Spinal cord (tissue), 10 donors: ENCODE measurements around the gene GPBAR1. TPM values are rescaled to one million over a fixed set of nuclear protein-coding genes. Genes with fewer than 3 reads are reported as not detected.

Experiments used
- DNase-seq, 6 donors: peaks; one replicate each; pipeline versions ENCODE4 v3.0.0 to v3.0.0-alpha.2; 2013 to 2015; ENCODE audit warnings: low spot score in 6 of 6, low read depth in 4 of 6
- H3K27ac ChIP-seq: one replicate; pipeline ENCODE4 v1.5.1; 2013; ENCODE audit warnings: low read depth, low read length, control low read depth
- H3K27me3 ChIP-seq: one replicate; pipeline ENCODE4 v1.6.1; 2013; ENCODE audit warnings: low read length; ENCODE audit not compliant: control insufficient read depth, insufficient read depth
- H3K36me3 ChIP-seq: one replicate; pipeline ENCODE4 v1.6.1; 2013; ENCODE audit warnings: low read length; ENCODE audit not compliant: control insufficient read depth, insufficient read depth
- H3K4me1 ChIP-seq: one replicate; pipeline ENCODE4 v1.6.1; 2013; ENCODE audit warnings: low read length; ENCODE audit not compliant: control insufficient read depth, insufficient read depth
- H3K4me3 ChIP-seq: one replicate; pipeline ENCODE4 v1.5.1; 2013; ENCODE audit warnings: low read depth, low read length, control low read depth
- H3K9me3 ChIP-seq: one replicate; pipeline ENCODE4 v1.6.1; 2013; ENCODE audit warnings: low read length; ENCODE audit not compliant: control insufficient read depth, insufficient read depth
- WGBS: methylation state at CpG from one replicate; pipeline ENCODE4 v1.1.5; 2013; ENCODE audit warnings: missing lambda C conversion rate; ENCODE audit not compliant: insufficient coverage; 5-methylcytosine and 5-hydroxymethylcytosine counted together
- long read RNA-seq, 4 donors: transcript quantifications; one replicate each; lab custom pipeline, GENCODE V29; 2026
- polyA plus RNA-seq, 2 donors: library from polyadenylated mRNA; unstranded; fragments of 120-200 nt; gene quantifications; one replicate each; pipeline ENCODE4 v1.2.1, GENCODE V29; 2013; ENCODE audit not compliant: insufficient read length in 2 of 2
- total RNA-seq, 2 donors: library from RNA; depleted of rRNA in 1 of 2; stranded (reverse); fragments of 120-200 nt in 1 of 2; fragments of >200 nt in 1 of 2; gene quantifications; one replicate each; pipeline versions ENCODE4 v1.2.3 to v1.2.4, GENCODE V29; 2013 to 2014
- donor health status: healthy.

Gene GPBAR1
- total RNA-seq: under 1 TPM; 0.30 to 0.44 TPM
- polyA plus RNA-seq: under 1 TPM; 0.36 to 0.74 TPM
- long read RNA-seq, donor 1: 0 reads
- long read RNA-seq, donor 2: 0 reads
- long read RNA-seq, donor 3: 0 reads
- long read RNA-seq, donor 4, partial matches to known transcripts: 0 of 3 reads
- long read RNA-seq, donor 4, other reads (novel, unspliced or antisense): 0 of 3 reads

GRCh38 chr2:218260742-218261422 is at the start of gene GPBAR1:
Gene GPBAR1 (plus strand): TSS chr2:218261015. CDS start chr2:218262725, 1,710 bp downstream.
- peaks cover 50% of the 10 kb centered on the region for H3K36me3 ChIP-seq

GRCh38 chr2:218214116-218214515 is 46.7 kb upstream of the GPBAR1 start:
- Histone ChIP-seq H3K4me3 (no peak overlapping the region), H3K9me3 (no peaks in the 10 kb centered on the region), H3K36me3 (peaks cover 3% of the 10 kb centered on the region), H3K27me3 (no peaks in the 10 kb centered on the region), H3K4me1 (peaks cover 9% of the 10 kb centered on the region), H3K27ac (no peak overlapping the region)
- DNase-seq: no peak
- 80% methylated on average over 1 of the region's 1 CpG for WGBS

More at GRCh38 chr2:218260742-218261422, at the start of gene GPBAR1:
- no peaks in the 10 kb centered on the region for H3K27me3 ChIP-seq
- H3K27ac ChIP-seq: peak within 1 kb of the TSS; percentile 10
- DNase-seq: no peak
- no peaks in the 10 kb centered on the region for H3K9me3 ChIP-seq
- H3K4me3 ChIP-seq: no peak within 1 kb of the TSS
- H3K4me1 ChIP-seq: peaks cover 22% of the 10 kb centered on the region
- WGBS: 55% methylated on average over 6 of the region's 10 CpGs

GRCh38 chr2:218216336-218216673 is 44.5 kb upstream of the GPBAR1 start:
- Histone ChIP-seq H3K36me3 (peaks cover 3% of the 10 kb centered on the region), H3K4me3 (peak overlapping the region; percentile 92), H3K27ac (peak overlapping the region; percentile 93), H3K4me1 (peaks cover 18% of the 10 kb centered on the region), H3K9me3 (no peaks in the 10 kb centered on the region), H3K27me3 (no peaks in the 10 kb centered on the region)
- no peak for DNase-seq
- WGBS: 70% methylated on average over 4 of the region's 9 CpGs

GRCh38 chr2:218216674-218217359 is 44.0 kb upstream of the GPBAR1 start, which contains the start of gene ARPC2:
Gene ARPC2 (plus strand): TSS chr2:218217189. CDS start chr2:218217471, 282 bp downstream.
- DNase-seq: peak; percentile 90 to 99 (median 94)
- peaks cover 19% of the 10 kb centered on the region for H3K4me1 ChIP-seq
- WGBS: 0% methylated on average over 45 of the region's 60 CpGs
- no peaks in the 10 kb centered on the region for H3K27me3 ChIP-seq
- H3K4me3 ChIP-seq: peak within 1 kb of the TSS; percentile 92
- H3K9me3 ChIP-seq: no peaks in the 10 kb centered on the region
- H3K27ac ChIP-seq: peak within 1 kb of the TSS; percentile 93
- H3K36me3 ChIP-seq: peaks cover 3% of the 10 kb centered on the region

- peak overlapping the region; percentile 92 for H3K4me3 ChIP-seq
- DNase-seq: peak in 2 of 6 donors; percentile 57 to 67
- under 1% methylated on average over 39 of the region's 47 CpGs for WGBS
- H3K36me3 ChIP-seq: peaks cover 3% of the 10 kb centered on the region
- peaks cover 19% of the 10 kb centered on the region for H3K4me1 ChIP-seq
- peak overlapping the region; percentile 88 for H3K27ac ChIP-seq
- H3K27me3 ChIP-seq: no peaks in the 10 kb centered on the region
- no peaks in the 10 kb centered on the region for H3K9me3 ChIP-seq
These were observed 43.2 kb upstream of the GPBAR1 start for GRCh38 chr2:218217360-218218267.

GRCh38 chr2:218218268-218219185 is 42.3 kb upstream of the GPBAR1 start:
- H3K4me1 ChIP-seq: peaks cover 19% of the 10 kb centered on the region
- peak in 1 of 6 donors; percentile 70 for DNase-seq
- 0% methylated on average over 1 of the region's 4 CpGs for WGBS
- peak overlapping the region; percentile 88 for H3K27ac ChIP-seq
- peak overlapping the region; percentile 92 for H3K4me3 ChIP-seq
- peaks cover 3% of the 10 kb centered on the region for H3K36me3 ChIP-seq
- H3K27me3 ChIP-seq: no peaks in the 10 kb centered on the region
- H3K9me3 ChIP-seq: no peaks in the 10 kb centered on the region

GRCh38 chr2:218219934-218220333 is 40.9 kb upstream of the GPBAR1 start:
- H3K4me3 ChIP-seq: no peak overlapping the region
- no CpG with 5 or more reads among the region's 2 CpGs for WGBS
- no peak overlapping the region for H3K27ac ChIP-seq

GRCh38 chr2:218221000-218221399 is 39.8 kb upstream of the GPBAR1 start:
- WGBS: 73% methylated on average over 3 of the region's 5 CpGs
- H3K4me3 ChIP-seq: no peak overlapping the region
- H3K4me1 ChIP-seq: peaks cover 19% of the 10 kb centered on the region
- no peaks in the 10 kb centered on the region for H3K9me3 ChIP-seq
- H3K27me3 ChIP-seq: no peaks in the 10 kb centered on the region
- DNase-seq: peak in 1 of 6 donors; percentile 80
- H3K36me3 ChIP-seq: peaks cover 10% of the 10 kb centered on the region
- no peak overlapping the region for H3K27ac ChIP-seq

More at GRCh38 chr2:218219934-218220333, 40.9 kb upstream of the GPBAR1 start:
- H3K27me3 ChIP-seq: no peaks in the 10 kb centered on the region
- H3K4me1 ChIP-seq: peaks cover 19% of the 10 kb centered on the region
- peaks cover 3% of the 10 kb centered on the region for H3K36me3 ChIP-seq
- H3K9me3 ChIP-seq: no peaks in the 10 kb centered on the region
- no peak for DNase-seq
